ENCODE results near the gene LILRB3. TPM values are rescaled to one million over a fixed set of nuclear protein-coding genes. Genes with fewer than 3 reads are reported as not detected.

The LILRB3 gene
- total RNA-seq, 2 donors from 2014 or later: 0.33 to 2.1 TPM

GRCh38 chr19:54262470-54262869 lies 39.7 kb upstream of the LILRB3 start:
- 56 to 77% methylated on average over 2 of the region's 2 CpGs for WGBS, 2 donors
- Histone ChIP-seq H3K9me3 (no peaks in the 10 kb centered on the region), H3K4me1 (no peaks in the 10 kb centered on the region), H3K36me3 (replicated peaks in 1 of 2; ENCODE audit: insufficient read depth in 1 of 2, low read depth in 2 of 2) (no peaks in the 10 kb centered on the region), H3K4me3 (no peak overlapping the region), H3K27me3 (no peaks in the 10 kb centered on the region), H3K27ac (no peak overlapping the region)
- ATAC-seq (no peak), DNase-seq (no peak)
- TF ChIP-seq CTCF (IDR thresholded peaks at IDR 0.05) (no peak), POLR2A (IDR thresholded peaks at IDR 0.05) (no peak)
- intact Hi-C loops (cut with DNase I): no loop called here

GRCh38 chr19:54262066-54262465 lies 39.3 kb upstream of the LILRB3 start:
- intact Hi-C loops (cut with DNase I): no loop called here
- H3K9me3 ChIP-seq: no peaks in the 10 kb centered on the region
- no peaks in the 10 kb centered on the region for H3K36me3 ChIP-seq (replicated peaks in 1 of 2; ENCODE audit: insufficient read depth in 1 of 2, low read depth in 2 of 2)
- 58 to 63% methylated on average over 8 to 11 of the region's 11 CpGs for WGBS, 2 donors
- H3K27me3 ChIP-seq: no peaks in the 10 kb centered on the region
- no peak overlapping the region for H3K4me3 ChIP-seq
- no peak for TF ChIP-seq POLR2A (IDR thresholded peaks at IDR 0.05)
- TF ChIP-seq CTCF (IDR thresholded peaks at IDR 0.05): no peak
- no peak overlapping the region for H3K27ac ChIP-seq
- no peaks in the 10 kb centered on the region for H3K4me1 ChIP-seq
- ATAC-seq (no peak), DNase-seq (no peak)

GRCh38 chr19:54257116-54257480 lies 34.3 kb upstream of the LILRB3 start, which contains the start of gene LILRB5:
TSS of gene LILRB5 (minus strand) at chr19:54257273. CDS start at chr19:54257193, 80 bp downstream.
- DNase-seq (no peak), ATAC-seq (no peak)
- WGBS, 2 donors: 58 to 70% methylated on average over 3 to 9 of the region's 9 CpGs
- Histone ChIP-seq H3K27me3 (no peaks in the 10 kb centered on the region), H3K27ac (no peak within 1 kb of the TSS), H3K9me3 (no peaks in the 10 kb centered on the region), H3K36me3 (replicated peaks in 1 of 2; ENCODE audit: insufficient read depth in 1 of 2, low read depth in 2 of 2) (no peaks in the 10 kb centered on the region), H3K4me1 (no peaks in the 10 kb centered on the region), H3K4me3 (no peak within 1 kb of the TSS)
- intact Hi-C loops (cut with DNase I): no loop called here
- TF ChIP-seq CTCF (IDR thresholded peaks at IDR 0.05) (no peak), POLR2A (IDR thresholded peaks at IDR 0.05) (no peak)

- intact Hi-C loops (cut with DNase I): no loop called here
- Histone ChIP-seq H3K27me3 (no peaks in the 10 kb centered on the region), H3K4me3 (no peak overlapping the region), H3K9me3 (no peaks in the 10 kb centered on the region), H3K36me3 (replicated peaks in 1 of 2; ENCODE audit: insufficient read depth in 1 of 2, low read depth in 2 of 2) (no peaks in the 10 kb centered on the region), H3K27ac (no peak overlapping the region), H3K4me1 (no peaks in the 10 kb centered on the region)
- ATAC-seq: no peak
- 53% methylated on average over 19 of the region's 19 CpGs; no CpG with 5 or more reads in 1 of the 2 donors for WGBS, 2 donors
- no peak for TF ChIP-seq POLR2A (IDR thresholded peaks at IDR 0.05)
- TF ChIP-seq CTCF (IDR thresholded peaks at IDR 0.05): no peak
- no peak for DNase-seq
These were observed 33.7 kb upstream of the LILRB3 start for GRCh38 chr19:54256250-54257115.

All from body of pancreas (tissue), 4 donors.